ENCODE results near the gene GBGT1. TPM values are rescaled to one million over a fixed set of nuclear protein-coding genes. Genes with fewer than 3 reads are reported as not detected.

GBGT1 gene
- total RNA-seq, 2 donors from 2014 or later, result 4.9 to 5.5 TPM

- DNase-seq (peak; percentile 92), ATAC-seq (peak; percentile 76)
- intact Hi-C loops (cut with DNase I, micrococcal nuclease), result loop anchor here (5.0 to 10.0 kb wide), 2 partner anchors 47 to 115 kb away; partner anchors contain the start of gene GTF3C5 (in 1 of the 2)
Measured at GRCh38 chr9:133149130-133150015, 14.3 kb downstream of the GBGT1 start.

GRCh38 chr9:133148199-133149129 is 15.2 kb downstream of the GBGT1 start:
- ATAC-seq (peak; percentile 27), DNase-seq (peak; percentile 65 to 80)
- intact Hi-C loops (cut with DNase I, micrococcal nuclease), result loop anchor here (5.0 to 10.0 kb wide), 2 partner anchors 46 to 114 kb away; partner anchors contain the start of gene GTF3C5 (in 1 of the 2)

GRCh38 chr9:133147412-133148198 is 16.1 kb downstream of the GBGT1 start:
- intact Hi-C loops (cut with DNase I, micrococcal nuclease), result loop anchor here (5.0 to 10.0 kb wide), 2 partner anchors 45 to 113 kb away; partner anchors contain the start of gene GTF3C5 (in 1 of the 2)
- DNase-seq (peak; percentile 69 to 86), ATAC-seq (peak; percentile 27)

- DNase-seq (no peak), ATAC-seq (no peak)
- intact Hi-C loops (cut with DNase I, micrococcal nuclease), result loop anchor here (5.0 to 10.0 kb wide), 2 partner anchors 45 to 112 kb away; partner anchors contain the start of gene GTF3C5 (in 1 of the 2)
Measured at GRCh38 chr9:133146746-133147411, 16.8 kb downstream of the GBGT1 start.

GRCh38 chr9:133144904-133145851 is 18.5 kb downstream of the GBGT1 start:
- ATAC-seq (no peak), DNase-seq (no peak)
- intact Hi-C loops (cut with DNase I, micrococcal nuclease), result loop anchor here (5.0 to 10.0 kb wide), 2 partner anchors 43 to 110 kb away; partner anchors contain the start of gene GTF3C5 (in 1 of the 2)

GRCh38 chr9:133144142-133144903 is 19.4 kb downstream of the GBGT1 start:
- ATAC-seq, result peak; percentile 50
- peak; percentile 74 to 90 for DNase-seq
- intact Hi-C loops (cut with DNase I, micrococcal nuclease), result loop anchor here in 1 of 2 donors (10.0 kb wide), 1 partner anchor 110 kb away; the partner anchor contains the start of gene GTF3C5

GRCh38 chr9:133143639-133144141 is 20.0 kb downstream of the GBGT1 start:
- DNase-seq, result no peak
- intact Hi-C loops (cut with DNase I, micrococcal nuclease), result loop anchor here in 1 of 2 donors (10.0 kb wide), 1 partner anchor 109 kb away; the partner anchor contains the start of gene GTF3C5
- ATAC-seq, result no peak

GRCh38 chr9:133142684-133143622 is 20.8 kb downstream of the GBGT1 start:
- intact Hi-C loops (cut with DNase I, micrococcal nuclease), result loop anchor here in 1 of 2 donors (10.0 kb wide), 1 partner anchor 108 kb away; the partner anchor contains the start of gene GTF3C5
- ATAC-seq (peak; percentile 28), DNase-seq (peak in 1 of 2 donors; percentile 65)

GRCh38 chr9:133141833-133142595 is 21.7 kb downstream of the GBGT1 start:
- ATAC-seq (no peak), DNase-seq (peak; percentile 65 to 75)
- intact Hi-C loops (cut with DNase I, micrococcal nuclease), result loop anchor here in 1 of 2 donors (10.0 kb wide), 1 partner anchor 107 kb away; the partner anchor contains the start of gene GTF3C5

- peak in 1 of 2 donors; percentile 24 for DNase-seq
- ATAC-seq, result no peak
- intact Hi-C loops (cut with DNase I, micrococcal nuclease), result loop anchor here in 1 of 2 donors (10.0 kb wide), 1 partner anchor 106 kb away; the partner anchor contains the start of gene GTF3C5
Measured at GRCh38 chr9:133140606-133141005, 23.1 kb downstream of the GBGT1 start.

GRCh38 chr9:133140174-133140505 is 23.6 kb downstream of the GBGT1 start:
- ATAC-seq (peak; percentile 39), DNase-seq (peak; percentile 71 to 77)
- intact Hi-C loops (cut with DNase I, micrococcal nuclease), result loop anchor here in 1 of 2 donors (10.0 kb wide), 1 partner anchor 105 kb away; the partner anchor contains the start of gene GTF3C5

GRCh38 chr9:133139246-133140173 is 24.2 kb downstream of the GBGT1 start:
- peak; percentile 2 for ATAC-seq
- intact Hi-C loops (cut with DNase I, micrococcal nuclease), result loop anchor here in 1 of 2 donors (10.0 kb wide), 1 partner anchor 105 kb away; the partner anchor contains the start of gene GTF3C5
- peak in 1 of 2 donors; percentile 47 for DNase-seq
